Embryonic facial prominence (tissue), 1 donor: ENCODE results near the gene FERMT3.

ENCODE experiments used
- DNase-seq: peaks from one replicate; pipeline ENCODE4 v3.0.0-alpha.2; 2016; ENCODE audit errors: extremely low spot score

The FERMT3 gene

GRCh38 chr11:64249563-64250414, 43.3 kb downstream of the FERMT3 start:
- DNase-seq = no peak

- DNase-seq = no peak
Measured at GRCh38 chr11:64250415-64251015, 44.0 kb downstream of the FERMT3 start.

GRCh38 chr11:64251016-64251752, 44.7 kb downstream of the FERMT3 start, which contains the start of gene PLCB3:
Gene PLCB3, plus strand, starts transcription at chr11:64251530. Its CDS starts 120 bp downstream, at chr11:64251650.
- DNase-seq = no peak

GRCh38 chr11:64251753-64252002, 45.2 kb downstream of the FERMT3 start:
- DNase-seq = no peak

- DNase-seq = no peak
Measured at GRCh38 chr11:64252003-64252872, 45.7 kb downstream of the FERMT3 start.

GRCh38 chr11:64253043-64253442, 46.5 kb downstream of the FERMT3 start:
- DNase-seq = no peak

GRCh38 chr11:64253481-64253880, 47.0 kb downstream of the FERMT3 start:
- DNase-seq = no peak

- no peak for DNase-seq
Measured at GRCh38 chr11:64254326-64254725, 47.8 kb downstream of the FERMT3 start.

GRCh38 chr11:64255135-64256128, 48.9 kb downstream of the FERMT3 start:
- DNase-seq = no peak

GRCh38 chr11:64256300-64256699, 49.8 kb downstream of the FERMT3 start:
- DNase-seq = no peak

GRCh38 chr11:64258356-64258755, 51.8 kb downstream of the FERMT3 start:
- no peak for DNase-seq

- no peak for DNase-seq
Measured at GRCh38 chr11:64258946-64259532, 52.5 kb downstream of the FERMT3 start.

- no peak for DNase-seq
Measured at GRCh38 chr11:64259533-64260067, 53.1 kb downstream of the FERMT3 start.

GRCh38 chr11:64260147-64260708, 53.7 kb downstream of the FERMT3 start:
- DNase-seq = no peak

GRCh38 chr11:64261556-64262080, 55.1 kb downstream of the FERMT3 start:
- DNase-seq = no peak

- DNase-seq = no peak
Measured at GRCh38 chr11:64262271-64263002, 55.9 kb downstream of the FERMT3 start.

- DNase-seq = no peak
Measured at GRCh38 chr11:64263021-64263946, 56.8 kb downstream of the FERMT3 start.

GRCh38 chr11:64263947-64264317, 57.4 kb downstream of the FERMT3 start:
- no peak for DNase-seq
